HepG2 (cell line): ENCODE results near the gene OXLD1. TPM values are rescaled to one million over a fixed set of nuclear protein-coding genes. Genes with fewer than 3 reads are reported as not detected.
A peak's percentile ranks its signal among the peaks of the same experiment; 100 is the strongest.

Source experiments
- ATRX ChIP-seq: sonication (generic); formaldehyde crosslinking; IDR thresholded peaks from 2 replicates; pipeline ENCODE4 v1.4.0; 2020; ENCODE audit warnings: missing genetic modification reagents, borderline replicate concordance
- BRD4 ChIP-seq: sonication (generic); formaldehyde crosslinking; IDR thresholded peaks from 2 replicates; pipeline ENCODE4 v1.4.0; 2020; ENCODE audit warnings: missing genetic modification reagents
- DDIT3 ChIP-seq: sonication (generic); formaldehyde crosslinking; IDR thresholded peaks from 2 replicates; pipeline ENCODE4 v1.4.0; 2020; ENCODE audit warnings: mild to moderate bottlenecking, missing genetic modification reagents
- ELK4 ChIP-seq: sonication (generic); formaldehyde crosslinking; IDR thresholded peaks from 2 replicates; pipeline ENCODE4 v1.9.0; 2021; ENCODE audit warnings: missing genetic modification reagents, borderline replicate concordance
- HBP1 ChIP-seq: IDR thresholded peaks from 2 replicates; pipeline ENCODE4 v1.6.1; 2016; ENCODE audit warnings: low read depth, control low read depth
- KLF11 ChIP-seq: IDR thresholded peaks from 2 replicates; pipeline ENCODE4 v1.6.1; 2016; ENCODE audit warnings: missing compliant biosample characterization
- KLF16 ChIP-seq, 2 experiments: sonication (generic) in 1 of 2; formaldehyde crosslinking in 1 of 2; IDR thresholded peaks; 2 replicates each; pipeline versions ENCODE4 v1.6.1 to v1.8.0; 2016 to 2023; ENCODE audit warnings: missing genetic modification reagents in 2 of 2, missing compliant biosample characterization in 1 of 2
- PAXIP1 ChIP-seq: sonication (generic); formaldehyde crosslinking; conservative IDR thresholded peaks from 2 replicates; pipeline ENCODE4 v1.4.0; 2020; ENCODE audit warnings: mild to moderate bottlenecking, missing genetic modification reagents, moderate library complexity
- PHF20 ChIP-seq: sonication (generic); formaldehyde crosslinking; IDR thresholded peaks from 2 replicates; pipeline ENCODE4 v1.5.0; 2020; ENCODE audit warnings: mild to moderate bottlenecking, missing genetic modification reagents
- SNRNP70 ChIP-seq: fragments of 200-400 bp; formaldehyde crosslinking; IDR thresholded peaks from 2 replicates; pipeline ENCODE4 v1.6.1; 2017; ENCODE audit warnings: mild to moderate bottlenecking, low read depth, low read length, moderate library complexity
- TOPORS ChIP-seq: sonication (generic); formaldehyde crosslinking; IDR thresholded peaks from 2 replicates; pipeline ENCODE4 v1.8.0; 2023; ENCODE audit warnings: mild to moderate bottlenecking, missing genetic modification reagents
- YY1 ChIP-seq: IDR thresholded peaks from 2 replicates; pipeline ENCODE4 v1.6.1; 2011; ENCODE audit warnings: low read length, low read depth, moderate library complexity, mild to moderate bottlenecking; ENCODE audit not compliant: insufficient read depth, insufficient replicate concordance
- ZBTB44 ChIP-seq: sonication (generic); formaldehyde crosslinking; IDR thresholded peaks from 2 replicates; pipeline ENCODE4 v1.4.0; 2020; ENCODE audit warnings: missing genetic modification reagents
- ZNF160 ChIP-seq: sonication (generic); formaldehyde crosslinking; IDR thresholded peaks from 2 replicates; pipeline ENCODE4 v1.8.0; 2022; ENCODE audit warnings: mild to moderate bottlenecking, inconsistent platforms, missing genetic modification reagents
- ZNF234 ChIP-seq: sonication (generic); formaldehyde crosslinking; conservative IDR thresholded peaks from 2 replicates; pipeline ENCODE4 v1.5.1; 2020; ENCODE audit warnings: mild to moderate bottlenecking, missing genetic modification reagents
- ZNF709 ChIP-seq: sonication (generic); formaldehyde crosslinking; IDR thresholded peaks from 2 replicates; pipeline ENCODE4 v1.5.0; 2020; ENCODE audit warnings: mild to moderate bottlenecking, missing genetic modification reagents
- ZNF747 ChIP-seq: sonication (generic); formaldehyde crosslinking; IDR thresholded peaks from 2 replicates; pipeline ENCODE4 v1.8.1; 2023; ENCODE audit warnings: missing genetic modification reagents, mild to moderate bottlenecking, borderline replicate concordance
- ZNF839 ChIP-seq: sonication (generic); formaldehyde crosslinking; IDR thresholded peaks from 2 replicates; pipeline ENCODE4 v1.4.0; 2020; ENCODE audit warnings: missing genetic modification reagents, mild to moderate bottlenecking, borderline replicate concordance
- ZSCAN21 ChIP-seq: sonication (generic); formaldehyde crosslinking; IDR thresholded peaks from 2 replicates; pipeline ENCODE4 v1.8.0; 2022; ENCODE audit warnings: mild to moderate bottlenecking, missing genetic modification reagents, moderate library complexity, borderline replicate concordance
- polyA plus RNA-seq, 8 experiments: library from polyadenylated mRNA; depleted of rRNA in 3 of 8; stranded (reverse) in 7 of 8; unstranded in 1 of 8; fragments of >200 nt; fragmentation: Illumina TruSeq in 4 of 8; extraction: Trizol in 4 of 8; gene quantifications; 2 replicates each; pipeline versions ENCODE4 v1.2.1 to v1.2.3, GENCODE V29; 2011 to 2016; ENCODE audit warnings: low read depth in 4 of 8, missing spikeins in 1 of 8, mixed read lengths in 1 of 8; ENCODE audit not compliant: insufficient read depth in 1 of 8
- total RNA-seq, 5 experiments: library from RNA; depleted of rRNA; stranded (reverse); fragments of >200 nt; fragmentation: Illumina TruSeq; extraction: Trizol; gene quantifications; 2 replicates each; pipeline ENCODE4 v1.2.3, GENCODE V29; 2016; ENCODE audit warnings: low read depth in 1 of 5

Gene OXLD1
- total and polyA plus RNA-seq, 2 of the 13 experiments (the other 11 are each of a cell fraction or from before 2014, with no cell fraction given), result 27.1 to 37.5 TPM

- peak; percentile 86 for TF ChIP-seq YY1
- TF ChIP-seq BRD4, result peak; percentile 94; the same call in 1 of the 2 replicates
- no peak for TF ChIP-seq SNRNP70
- TF ChIP-seq TOPORS (CRISPR knock-in tag), result peak; percentile 79; the same call in 1 of the 2 replicates
- no peak for TF ChIP-seq ATRX (CRISPR knock-in tag)
- peak; percentile 91 for TF ChIP-seq ZNF160 (CRISPR knock-in tag)
- peak; percentile 97 for TF ChIP-seq ZNF747 (CRISPR knock-in tag)
- TF ChIP-seq ELK4 (CRISPR knock-in tag), result peak; percentile 33; the same call in 1 of the 2 replicates
- TF ChIP-seq ZNF709 (CRISPR knock-in tag), result peak; percentile 87
- peak; percentile 96 for TF ChIP-seq ZSCAN21 (CRISPR knock-in tag)
- TF ChIP-seq KLF11 (CRISPR knock-in tag), result peak; percentile 64; the same call in 1 of the 2 replicates
- TF ChIP-seq KLF16 (CRISPR knock-in tag; IDR thresholded peaks at IDR 0.05), result peak; percentile 10 to 97; a peak in 3 of 4 replicates
- TF ChIP-seq ZNF234 (CRISPR knock-in tag), result peak; percentile 63; the same call in 1 of the 2 replicates
- peak; percentile 55; the same call in 1 of the 2 replicates for TF ChIP-seq DDIT3 (CRISPR knock-in tag)
- TF ChIP-seq PAXIP1, result peak; percentile 48
- peak; percentile 98 for TF ChIP-seq PHF20 (CRISPR knock-in tag)
- TF ChIP-seq ZBTB44 (CRISPR knock-in tag), result peak; percentile 73; the same call in 1 of the 2 replicates
- peak; percentile 96 for TF ChIP-seq HBP1 (CRISPR knock-in tag)
- 0 out of 2 replicates have a peak, but pooled peaks have one; percentile 43 for TF ChIP-seq ZNF839 (CRISPR knock-in tag)
Measured at GRCh38 chr17:81702934-81703746, 36.7 kb upstream of the OXLD1 start, which contains the start of gene MRPL12 (continued).
